NCI-H1436 (cell line): ENCODE measurements around the gene CD9.

Experiments
- DNase-seq: peaks from one replicate; lab custom pipeline; 2025; lab: John Stamatoyannopoulos, UW

Gene CD9

DNA sequence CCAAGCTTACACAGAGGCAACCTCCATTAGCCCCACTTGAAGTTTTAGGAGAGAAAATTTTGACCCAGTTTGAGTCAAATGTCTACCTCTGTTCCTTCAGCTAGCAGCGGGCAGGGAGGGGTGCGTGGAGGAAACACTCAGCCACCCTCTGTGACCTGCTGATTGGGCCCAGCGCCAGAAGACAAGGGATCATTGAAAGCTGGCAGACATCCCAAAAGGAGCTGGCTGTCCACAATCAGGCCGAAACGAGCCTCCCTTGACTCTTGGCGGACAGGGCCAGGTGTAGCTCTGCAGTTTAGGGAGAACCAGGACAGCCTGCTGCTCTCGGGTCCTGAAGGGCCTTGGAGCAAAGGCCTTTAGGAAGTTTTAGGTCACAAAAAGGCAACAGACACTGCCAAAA, 41.3 kb downstream of the CD9 start:
- DNase-seq: no peak

- DNase-seq: no peak
Measured at GRCh38 chr12:6249580-6249979, 49.4 kb downstream of the CD9 start.

- no peak for DNase-seq
Measured at GRCh38 chr12:6250343-6250742, 50.1 kb downstream of the CD9 start.

DNA sequence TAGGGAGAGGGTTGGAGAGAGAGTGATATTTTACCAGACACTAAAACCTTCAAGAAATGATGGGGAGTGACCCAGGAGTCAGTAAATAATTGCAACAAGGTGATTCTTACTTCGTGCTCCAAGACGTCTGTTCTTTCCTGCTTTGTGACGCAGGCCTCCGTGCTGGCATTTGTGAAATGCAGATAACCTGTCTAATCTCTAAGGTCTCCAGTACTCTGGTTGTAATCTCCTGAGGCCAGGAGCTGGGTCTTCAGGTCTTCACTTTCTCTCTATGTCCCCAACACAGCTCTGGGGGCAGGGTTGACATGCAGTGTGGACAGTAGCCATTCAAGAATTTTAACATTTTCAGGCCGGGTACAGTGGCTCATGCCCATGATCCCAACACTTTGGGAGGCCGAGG, 53.1 kb downstream of the CD9 start:
- DNase-seq: no peak

DNA sequence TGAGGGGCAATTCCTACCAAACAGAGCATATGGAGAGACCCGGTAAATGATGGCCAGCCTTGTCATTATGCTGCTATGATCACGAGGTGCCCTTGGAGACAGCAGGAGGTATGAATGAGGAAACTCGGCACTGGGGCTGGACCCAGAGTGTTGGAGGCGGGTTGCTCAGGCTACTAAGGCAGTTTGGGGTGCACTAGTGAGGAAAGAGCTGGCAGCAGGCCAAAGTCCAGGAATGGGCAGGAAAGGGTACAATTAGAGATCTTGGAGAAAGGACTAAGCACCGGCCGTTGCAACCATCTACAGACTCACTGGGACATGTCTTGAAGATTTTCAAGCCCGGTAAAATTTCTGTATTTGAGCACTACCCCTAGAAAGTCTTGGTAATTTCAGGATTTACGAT, 54.3 kb downstream of the CD9 start:
- no peak for DNase-seq

GRCh38 chr12:6257007-6257406, 56.8 kb downstream of the CD9 start:
- DNase-seq: no peak

DNA sequence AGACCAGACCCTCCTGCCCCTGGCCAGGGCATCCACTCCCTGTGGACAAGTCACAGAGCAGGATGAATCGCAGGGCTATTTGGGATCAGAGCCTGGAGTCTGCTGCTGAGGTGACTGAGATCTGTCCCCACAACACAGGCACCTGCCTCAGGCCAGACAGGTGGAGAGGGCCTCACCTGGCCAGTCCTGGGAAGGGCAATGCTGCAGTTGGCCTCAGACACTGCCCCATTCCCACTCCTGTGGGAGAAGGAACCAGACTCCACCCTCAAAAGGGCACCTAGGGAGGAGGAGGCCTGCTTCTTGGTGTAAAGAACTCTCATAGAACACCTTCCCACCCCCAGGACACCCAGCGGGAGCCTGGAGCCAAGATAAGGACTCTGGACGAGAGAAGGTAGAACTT, 62.0 kb downstream of the CD9 start:
- no peak for DNase-seq

GRCh38 chr12:6262623-6263022, 62.4 kb downstream of the CD9 start:
- DNase-seq: no peak

GRCh38 chr12:6263931-6264330, 63.7 kb downstream of the CD9 start:
- no peak for DNase-seq

DNA sequence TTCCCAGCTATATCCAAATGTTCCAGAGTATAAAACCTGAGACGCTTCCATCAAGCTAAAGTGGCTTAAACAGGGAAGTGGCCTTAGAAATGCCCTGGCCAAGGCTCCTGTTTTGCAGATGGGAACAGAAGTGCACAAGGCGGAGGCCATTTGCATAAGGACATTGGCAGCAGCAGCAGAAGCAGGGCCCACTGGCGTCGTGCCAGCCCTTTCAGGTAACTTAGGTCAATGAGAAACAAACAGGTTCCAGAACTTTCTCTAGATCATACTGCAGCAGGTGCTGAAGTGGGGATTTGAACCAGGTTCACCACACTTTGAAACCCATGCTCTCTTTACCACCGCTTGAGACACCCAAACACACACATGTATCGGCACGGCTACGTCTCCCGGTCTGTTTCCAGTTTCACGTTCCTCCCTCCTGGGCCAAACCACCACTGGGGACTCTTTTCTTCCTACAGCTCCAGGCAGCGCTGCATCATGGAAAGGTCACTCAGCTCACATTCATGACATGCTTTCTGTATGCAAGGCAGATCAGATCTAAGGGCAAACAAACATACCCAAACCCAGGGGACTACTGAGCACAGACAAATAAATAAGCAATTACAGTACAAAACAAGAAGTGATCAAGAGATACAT, 64.3 kb downstream of the CD9 start:
- no peak for DNase-seq

GRCh38 chr12:6265038-6265405, 64.8 kb downstream of the CD9 start:
- no peak for DNase-seq

GRCh38 chr12:6266541-6266966, 66.4 kb downstream of the CD9 start:
- no peak for DNase-seq

GRCh38 chr12:6266971-6267721, 66.9 kb downstream of the CD9 start:
- DNase-seq: no peak

DNA sequence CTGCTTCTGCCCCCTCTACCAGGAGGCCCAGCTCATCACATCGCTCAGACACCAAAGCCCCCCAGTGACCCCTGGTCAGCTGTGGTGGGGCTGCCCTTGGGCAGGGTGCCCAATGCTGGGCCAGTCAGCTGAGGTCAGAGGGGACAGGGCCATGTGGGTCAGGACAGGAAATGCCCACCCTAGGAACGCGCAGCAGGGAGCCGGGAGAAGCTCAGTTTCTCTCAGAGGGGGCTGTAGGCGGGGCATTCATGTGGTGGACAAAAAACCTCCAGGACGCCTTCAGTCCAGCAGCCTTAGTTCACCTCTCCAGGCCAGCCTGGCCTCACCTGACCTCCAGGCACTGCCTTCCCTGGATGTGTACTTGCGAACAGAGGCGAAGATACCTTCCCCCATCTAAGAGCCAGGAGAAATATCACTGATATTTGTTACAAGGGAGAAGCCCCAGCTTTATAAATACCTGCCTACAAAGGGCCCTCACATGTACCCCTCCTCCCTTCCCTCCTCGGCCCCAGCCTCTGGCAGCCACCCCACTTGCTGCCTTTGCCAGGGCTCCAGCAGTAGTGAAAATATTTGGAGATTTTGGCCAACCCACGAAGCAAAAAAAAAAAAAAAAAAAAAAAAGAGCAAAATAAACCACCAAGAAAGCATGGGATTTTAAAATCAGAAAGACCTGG, 68.4 kb downstream of the CD9 start:
- DNase-seq: no peak

GRCh38 chr12:6269986-6270385, 69.8 kb downstream of the CD9 start:
- DNase-seq: no peak

DNA sequence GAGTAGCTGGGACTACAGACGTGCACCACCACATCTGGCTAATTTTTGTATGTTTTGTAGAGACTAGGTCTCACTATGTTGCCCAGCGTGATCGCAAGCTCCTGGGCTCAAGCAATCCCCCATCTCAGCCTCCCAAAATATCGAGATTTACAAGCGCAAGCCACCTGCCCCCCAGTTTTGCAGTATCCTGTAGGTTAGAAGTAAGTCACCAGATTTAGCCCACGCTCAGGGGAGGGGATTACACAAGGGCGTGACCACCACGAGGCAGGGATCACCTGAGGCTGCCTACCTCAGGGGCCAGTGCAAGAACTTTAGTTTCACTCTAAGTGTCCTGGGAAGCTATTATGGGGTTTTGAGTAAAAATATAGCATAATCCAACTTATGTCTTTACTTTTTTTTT, 71.1 kb downstream of the CD9 start:
- no peak for DNase-seq

DNA sequence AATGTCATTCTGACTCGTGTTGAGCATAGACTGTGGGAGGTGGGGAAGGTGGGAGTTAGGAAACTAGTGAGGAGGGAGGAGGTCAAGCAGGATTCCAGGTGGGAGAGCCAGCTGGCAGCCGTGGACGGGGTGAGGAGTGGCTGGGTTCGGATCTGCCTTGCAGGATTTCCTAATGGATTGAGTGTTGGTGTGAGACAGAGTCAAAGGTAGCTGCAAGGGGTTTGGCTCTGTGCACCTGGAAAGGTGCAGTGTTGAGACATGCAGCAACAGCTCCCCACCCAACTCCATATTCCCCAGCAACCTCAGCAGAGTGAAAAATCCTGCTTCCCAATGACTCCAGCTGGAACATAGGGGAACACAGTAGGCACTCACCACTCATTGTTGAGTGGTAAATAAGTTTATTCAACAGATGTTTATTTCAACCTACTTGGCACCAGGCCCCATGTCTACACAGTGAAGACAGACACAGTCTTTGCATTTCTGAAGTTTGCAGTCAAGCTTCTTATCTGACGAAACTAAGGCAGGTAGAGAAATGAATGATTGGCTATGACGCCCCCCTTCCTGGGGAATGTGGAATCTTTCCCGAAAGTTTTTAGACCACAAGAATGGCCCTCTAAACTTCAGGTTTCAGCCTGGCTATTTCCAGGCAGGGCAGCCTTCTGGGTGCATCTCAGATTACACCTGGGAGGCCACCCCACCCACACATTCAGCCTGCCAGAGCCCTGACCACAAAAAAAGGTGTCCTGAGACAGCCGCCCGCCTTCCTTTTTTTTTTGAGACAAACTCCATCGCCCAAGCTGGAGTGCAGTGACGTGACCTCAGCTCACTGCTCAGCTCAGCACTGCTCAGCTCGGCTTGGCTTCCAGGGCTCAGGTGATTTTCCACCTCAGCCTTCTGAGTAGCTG, 72.4 kb downstream of the CD9 start:
- no peak for DNase-seq

GRCh38 chr12:6273205-6273540, 73.0 kb downstream of the CD9 start:
- no peak for DNase-seq

- DNase-seq: no peak
Measured at GRCh38 chr12:6273541-6274230, 73.5 kb downstream of the CD9 start.

DNA sequence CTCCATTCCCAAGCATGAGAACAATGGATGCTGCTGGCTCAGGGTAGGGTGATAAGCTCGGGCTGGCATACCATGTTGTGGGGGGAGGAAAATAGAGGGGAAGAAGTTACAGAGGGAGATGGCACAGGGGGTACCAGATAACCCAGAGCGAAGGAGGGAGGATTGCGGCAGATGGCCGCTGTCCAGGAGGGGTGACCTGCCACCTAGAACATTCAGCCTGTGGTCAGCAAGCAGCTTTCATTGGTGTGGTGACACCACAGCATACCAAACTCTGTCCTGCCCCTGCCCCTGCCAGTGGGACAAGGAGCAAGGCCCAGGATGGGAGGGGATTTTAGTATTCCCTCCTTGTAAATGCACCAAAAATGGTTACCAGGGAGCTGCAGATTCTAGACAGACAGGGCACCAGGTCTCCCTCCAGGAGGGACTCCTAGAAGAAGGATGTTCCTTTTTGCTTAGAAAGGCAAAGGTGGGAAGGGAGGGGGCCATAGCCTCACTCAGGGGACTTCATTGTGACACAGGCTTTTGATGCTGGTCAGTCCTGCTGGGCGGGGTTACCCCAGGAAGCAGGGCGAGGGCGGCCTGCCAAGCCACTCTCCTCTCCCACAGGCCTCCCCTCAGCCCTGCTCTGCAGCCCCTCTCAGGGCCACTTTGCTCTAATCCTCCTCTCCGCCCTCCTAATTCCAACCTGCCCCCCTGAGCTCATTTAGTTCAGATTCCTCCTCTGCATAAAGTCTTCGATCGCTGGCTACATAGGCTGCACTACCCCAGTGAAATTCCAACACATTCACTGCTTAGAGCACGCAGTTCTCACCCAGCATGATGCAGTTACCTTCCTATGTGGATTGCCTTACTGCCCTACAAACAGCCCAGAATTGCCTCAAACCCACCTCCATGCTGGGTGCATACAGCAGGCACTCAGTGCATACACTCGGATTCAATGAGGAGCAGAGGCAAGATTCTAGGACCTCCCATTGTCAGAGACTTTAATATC, 74.3 kb downstream of the CD9 start:
- DNase-seq: no peak
